ENCODE results near the gene IMPDH1. TPM values are rescaled to one million over a fixed set of nuclear protein-coding genes. Genes with fewer than 3 reads are reported as not detected.

The IMPDH1 gene
- total and polyA plus RNA-seq, 10 of the 15 experiments (the other 5 are each of a cell fraction or from before 2014, with no cell fraction given) = 0.50 to 61.3 (median 41.8) TPM

DNA sequence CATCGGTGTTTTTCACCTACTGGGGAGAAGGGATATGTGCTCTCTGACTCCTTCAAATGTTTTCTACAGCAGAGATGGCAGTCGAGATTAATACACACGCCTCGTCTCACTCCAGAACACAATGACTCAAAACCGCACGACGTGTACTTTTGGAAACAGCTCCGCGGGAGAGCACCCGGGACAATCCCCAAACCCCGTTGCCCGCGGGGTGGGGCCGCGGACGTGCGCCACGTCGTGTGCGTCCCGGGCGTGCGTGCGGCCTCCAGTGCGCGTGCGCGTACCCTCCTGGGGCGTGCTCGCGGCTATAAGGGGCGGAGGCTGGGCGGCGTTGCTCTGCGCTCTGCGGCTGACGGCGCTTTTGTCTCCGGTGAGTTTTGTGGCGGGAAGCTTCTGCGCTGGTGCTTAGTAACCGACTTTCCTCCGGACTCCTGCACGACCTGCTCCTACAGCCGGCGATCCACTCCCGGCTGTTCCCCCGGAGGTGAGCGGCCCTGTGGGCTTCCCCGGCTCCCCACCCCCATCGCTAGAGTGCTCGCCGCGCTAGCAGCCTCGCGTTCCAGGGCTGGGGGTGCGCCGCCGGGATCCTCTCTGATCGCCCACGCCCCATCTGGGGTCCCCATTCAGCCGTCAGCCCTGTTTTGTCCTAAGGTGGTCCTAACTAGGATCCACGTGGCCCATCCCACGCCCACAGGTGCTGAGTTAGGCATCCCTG lies 45.9 kb upstream of the IMPDH1 start, which contains the start of gene HILPDA (continued):
- no peak for TF ChIP-seq CBX3 (IDR thresholded peaks at IDR 0.05; ENCODE audit: borderline replicate concordance, low read depth)
- TF ChIP-seq, protein P1, sequence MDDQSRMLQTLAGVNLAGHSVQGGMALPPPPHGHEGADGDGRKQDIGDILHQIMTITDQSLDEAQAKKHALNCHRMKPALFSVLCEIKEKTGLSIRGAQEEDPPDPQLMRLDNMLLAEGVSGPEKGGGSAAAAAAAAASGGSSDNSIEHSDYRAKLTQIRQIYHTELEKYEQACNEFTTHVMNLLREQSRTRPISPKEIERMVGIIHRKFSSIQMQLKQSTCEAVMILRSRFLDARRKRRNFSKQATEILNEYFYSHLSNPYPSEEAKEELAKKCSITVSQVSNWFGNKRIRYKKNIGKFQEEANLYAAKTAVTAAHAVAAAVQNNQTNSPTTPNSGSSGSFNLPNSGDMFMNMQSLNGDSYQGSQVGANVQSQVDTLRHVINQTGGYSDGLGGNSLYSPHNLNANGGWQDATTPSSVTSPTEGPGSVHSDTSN (IDR thresholded peaks at IDR 0.05; ENCODE audit: insufficient replicate concordance, low read depth, low read length) = no peak
- TF ChIP-seq IKZF2 (IDR thresholded peaks at IDR 0.05) = peak; percentile 83 to 88
- TF ChIP-seq ZNF622 (IDR thresholded peaks at IDR 0.05) = no peak
- TF ChIP-seq SIN3A (IDR thresholded peaks at IDR 0.05; ENCODE audit: low read depth, low read length) = no peak
- TF ChIP-seq GABPA (IDR thresholded peaks at IDR 0.05; ENCODE audit: low read depth) = no peak
- peak; percentile 78 for TF ChIP-seq JUND (IDR thresholded peaks at IDR 0.05; ENCODE audit: low read depth, low read length)
- peak in 1 of 2 experiments; percentile 93; a peak in 2 of 3 replicates for TF ChIP-seq EGR1 (IDR thresholded peaks at IDR 0.05; ENCODE audit: borderline replicate concordance in 1 of 2, low read depth in 2 of 2, low read length in 2 of 2)
- TF ChIP-seq BCL3 (IDR thresholded peaks at IDR 0.05; ENCODE audit: borderline replicate concordance, insufficient read depth, low read depth, low read length, poor library complexity, severe bottlenecking) = peak; percentile 99
- TF ChIP-seq BCL11A (IDR thresholded peaks at IDR 0.05; ENCODE audit: low read depth, low read length) = peak; percentile 57; the same call in 1 of the 2 replicates
- TF ChIP-seq POLR2A (IDR thresholded peaks at IDR 0.05; ENCODE audit: low read depth, low read length) = peak; percentile 91
- peak; percentile 41 for TF ChIP-seq MXI1 (IDR thresholded peaks at IDR 0.05; ENCODE audit: low read depth, low read length)

All from GM12878 (cell line).